ENCODE data around the gene C1orf174.

- TF ChIP-seq CTCF (IDR thresholded peaks at IDR 0.05; ENCODE audit: poor library complexity, severe bottlenecking), result no peak
- no peak for TF ChIP-seq RAD21 (conservative IDR thresholded peaks at IDR 0.05)
- TF ChIP-seq EZH2 (IDR thresholded peaks at IDR 0.05; ENCODE audit: borderline replicate concordance, insufficient read depth, low read length, poor library complexity, severe bottlenecking), result no peak
- TF ChIP-seq TAF1 (IDR thresholded peaks at IDR 0.05; ENCODE audit: low read depth), result no peak
- TF ChIP-seq POLR2AphosphoS5 (IDR thresholded peaks at IDR 0.05), result no peak
- no peak for TF ChIP-seq EP300 (conservative IDR thresholded peaks at IDR 0.05; ENCODE audit: poor library complexity, severe bottlenecking)
- no peak for TF ChIP-seq MXI1 (conservative IDR thresholded peaks at IDR 0.05; ENCODE audit: poor library complexity, severe bottlenecking)
- no peak for TF ChIP-seq SMC3 (conservative IDR thresholded peaks at IDR 0.05; ENCODE audit: poor library complexity)
These were observed 46.1 kb upstream of the C1orf174 start for GRCh38 chr1:3945916-3946840.

All from neural cell (in vitro differentiated cells).